Gastrocnemius medialis (tissue), 4 donors: ENCODE data around the gene SH3BP5.

Experiments used
- CTCF ChIP-seq, 5 experiments: fragments of 450-650 bp in 3 of 5; fragments of 200-600 bp in 2 of 5; sonication (generic) in 2 of 5; IDR thresholded peaks in 4 of 5; conservative IDR thresholded peaks in 1 of 5; 1 replicate in 4 of 5; 2 replicates in 1 of 5; pipeline ENCODE4 v1.5.1; 2016 to 2019; ENCODE audit warnings: antibody characterized with exemption in 5 of 5, mild to moderate bottlenecking in 3 of 5, moderate library complexity in 3 of 5
- POLR2A ChIP-seq, 2 donors: fragments of 450-650 bp; IDR thresholded peaks; one replicate each; pipeline ENCODE4 v1.6.1; 2017; ENCODE audit warnings: antibody characterized with exemption in 2 of 2, mild to moderate bottlenecking in 2 of 2, moderate library complexity in 2 of 2

GRCh38 chr3:15361494-15362214, 29.3 kb upstream of the SH3BP5 start:
- no peak for TF ChIP-seq CTCF (IDR thresholded peaks at IDR 0.05 in 4 of 5, conservative IDR thresholded peaks at IDR 0.05 in 1 of 5)
- no peak for TF ChIP-seq POLR2A (IDR thresholded peaks at IDR 0.05)
